GM18505 (cell line): Measurements from ENCODE around the gene LOXL1.
"Not testable (repeated sequence)": the region's sequence is repeated elsewhere in the genome, so short reads cannot be mapped to it uniquely, and the experiment has no call there.

Source experiments
- ATAC-seq: cut with Tn5 transposase; IDR thresholded peaks from one replicate; pipeline ENCODE4 v1.9.1; 2021; ENCODE audit not compliant: unreplicated experiment
- POLR2A ChIP-seq: IDR thresholded peaks from 4 replicates; pipeline ENCODE4 v1.6.1; 2011; ENCODE audit warnings: borderline replicate concordance; ENCODE audit not compliant: insufficient read depth, insufficient read length; ENCODE audit errors: extremely low read depth

The LOXL1 gene

GRCh38 chr15:73964736-73965093, 38.5 kb downstream of the LOXL1 start:
- peak; percentile 60 for ATAC-seq
- no peak for TF ChIP-seq POLR2A

DNA sequence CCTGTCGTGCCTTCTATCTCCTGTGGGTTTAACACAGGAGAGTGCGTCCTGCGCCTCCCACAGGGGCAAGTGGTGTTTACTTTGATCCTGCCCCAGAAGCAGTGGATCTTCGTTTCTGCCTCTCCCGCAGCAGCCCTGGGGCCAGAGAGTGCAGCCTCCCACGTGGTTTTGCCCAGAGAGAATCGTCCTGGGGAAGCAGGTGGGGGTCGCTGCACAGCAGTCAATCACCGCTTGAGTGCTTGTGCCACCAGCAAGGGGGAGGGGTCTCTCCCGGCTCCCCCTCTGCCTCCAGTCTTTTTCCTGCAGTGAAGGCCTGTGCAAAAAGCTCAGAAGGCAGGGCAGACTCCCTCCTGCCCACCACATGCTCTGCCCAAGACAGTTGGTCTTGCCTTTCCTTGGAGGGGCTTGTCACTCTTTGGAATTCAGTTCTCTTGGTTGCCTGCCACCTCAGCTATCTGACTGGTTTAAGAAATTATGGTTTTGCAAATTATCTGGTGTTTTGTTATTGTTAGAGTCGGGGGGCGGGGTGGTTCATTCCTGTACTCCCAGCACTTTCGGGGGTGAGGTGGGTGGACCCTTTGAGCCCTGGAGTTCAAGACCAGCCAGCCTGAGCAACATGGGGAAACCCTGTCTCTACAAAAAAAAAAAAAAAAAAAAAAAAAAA, 39.0 kb downstream of the LOXL1 start:
- ATAC-seq, result peak; percentile 16
- no peak for TF ChIP-seq POLR2A

DNA sequence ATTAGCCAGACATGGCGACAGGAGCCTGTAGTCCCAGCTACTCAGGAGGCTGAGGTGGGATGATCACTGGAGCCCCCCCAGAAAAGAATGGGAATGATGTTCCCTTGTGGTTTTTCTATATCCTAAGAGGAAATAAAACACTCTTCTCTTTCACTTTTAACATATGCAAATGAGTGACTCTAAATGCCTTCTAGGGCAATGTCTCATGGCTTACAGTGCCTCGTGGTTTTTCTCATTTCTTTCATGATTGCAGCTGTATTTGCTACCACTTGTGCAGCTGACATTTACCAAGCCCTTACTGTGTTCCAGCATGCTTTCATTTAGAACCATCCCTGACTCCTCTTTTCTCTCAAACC, 39.5 kb downstream of the LOXL1 start:
- no peak for ATAC-seq
- TF ChIP-seq POLR2A, result no peak

DNA sequence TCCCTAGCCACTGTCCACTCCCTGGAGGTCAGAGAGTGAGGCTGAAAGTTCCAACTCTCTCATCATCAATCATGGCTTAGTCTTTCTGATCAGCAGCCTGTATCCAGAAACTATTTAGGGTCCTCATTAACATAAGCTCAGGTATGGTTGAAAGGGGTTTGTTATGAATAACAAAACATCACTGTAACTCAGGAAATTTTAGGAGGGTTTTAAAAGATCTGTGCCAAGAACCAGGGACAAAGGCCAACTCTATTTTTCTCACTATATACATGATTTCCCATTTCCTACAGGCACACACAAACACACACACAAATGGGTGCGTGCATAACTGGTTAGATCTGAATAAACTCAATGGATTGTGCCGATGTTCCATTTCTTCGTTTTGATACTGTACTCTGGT, 42.2 kb downstream of the LOXL1 start:
- ATAC-seq, result no peak

DNA sequence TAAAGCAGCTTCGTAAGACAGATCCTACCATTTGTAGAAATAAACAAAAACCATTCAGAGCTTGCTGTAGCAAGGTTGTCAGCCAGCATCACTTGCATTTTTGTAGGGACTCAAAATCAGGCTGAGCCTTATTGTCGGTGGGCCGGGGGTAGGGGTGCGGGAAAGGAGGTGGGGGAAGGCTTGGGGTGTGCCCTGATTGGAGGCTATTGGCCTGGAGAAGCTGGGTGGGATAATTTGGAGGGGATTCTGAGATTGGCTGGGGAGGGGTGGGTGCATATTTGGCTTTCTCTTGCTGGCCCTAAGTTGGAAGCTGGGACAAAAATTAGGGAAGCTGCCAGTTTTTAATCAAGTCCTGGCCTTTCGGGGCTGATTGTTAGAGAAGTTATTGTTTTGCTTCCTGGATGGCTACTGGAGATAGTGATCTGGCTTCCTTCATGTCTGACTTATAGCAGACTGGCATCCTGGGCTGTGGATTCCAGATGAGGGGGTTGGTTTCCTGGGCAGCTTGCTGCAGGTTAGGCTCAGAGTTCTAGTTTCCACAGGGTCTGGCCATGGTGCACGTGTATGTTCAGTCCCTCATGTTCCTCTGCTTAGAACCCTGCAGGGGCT, 43.0 kb downstream of the LOXL1 start:
- no peak for TF ChIP-seq POLR2A
- no peak for ATAC-seq

More for the DNA sequence above, 42.2 kb downstream of the LOXL1 start:
- TF ChIP-seq POLR2A, result no peak

GRCh38 chr15:73972984-73973682, 46.9 kb downstream of the LOXL1 start:
- ATAC-seq, result no peak

DNA sequence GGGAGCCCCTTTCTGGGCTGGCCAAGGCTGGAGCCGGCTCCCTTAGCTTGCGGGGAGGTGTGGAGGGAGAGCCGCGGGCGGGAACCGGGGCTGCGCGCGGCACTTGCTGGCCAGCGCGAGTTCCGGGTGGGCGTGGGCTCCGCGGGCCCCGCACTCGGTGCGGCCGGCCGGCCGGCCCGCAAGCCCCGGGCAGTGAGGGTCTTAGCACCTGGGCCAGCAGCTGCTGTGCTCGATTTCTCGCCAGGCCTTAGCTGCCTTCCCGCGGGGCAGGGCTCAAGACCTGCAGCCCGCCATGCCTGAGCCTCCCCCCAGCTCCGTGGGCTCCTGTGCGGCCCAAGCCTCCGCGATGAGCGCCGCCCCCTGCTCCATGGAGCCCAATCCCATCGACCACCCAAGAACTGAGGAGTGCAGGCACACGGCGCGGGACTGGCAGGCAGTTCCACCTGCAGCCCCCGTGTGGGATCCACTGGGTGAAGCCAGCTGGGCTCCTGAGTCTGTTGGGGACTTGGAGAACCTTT, 47.5 kb downstream of the LOXL1 start:
- ATAC-seq, result not testable (repeated sequence)

More at GRCh38 chr15:73972984-73973682, 46.9 kb downstream of the LOXL1 start:
- no peak for TF ChIP-seq POLR2A

GRCh38 chr15:73975440-73976125, 49.3 kb downstream of the LOXL1 start:
- not testable (repeated sequence) for ATAC-seq

DNA sequence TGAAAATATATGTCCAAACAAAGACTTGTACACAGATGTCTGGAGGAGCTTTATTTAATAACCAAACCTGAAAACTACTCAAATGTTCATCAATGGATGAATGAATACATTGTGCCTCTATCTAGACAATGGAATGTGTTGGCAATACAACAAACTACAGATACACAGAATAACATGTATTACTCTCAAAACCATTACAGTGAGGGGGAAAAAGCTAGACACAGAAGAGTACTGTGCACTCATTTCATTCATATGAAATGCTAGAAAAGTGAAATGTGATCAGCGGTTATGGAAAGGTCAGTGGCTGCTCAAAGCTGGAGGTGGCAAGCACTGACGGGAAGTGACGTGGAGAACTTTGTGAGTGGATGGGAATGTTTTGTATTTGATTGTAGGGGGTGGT, 52.6 kb downstream of the LOXL1 start:
- TF ChIP-seq POLR2A, result no peak
- ATAC-seq, result no peak

GRCh38 chr15:73979636-73980035, 53.4 kb downstream of the LOXL1 start:
- no peak for TF ChIP-seq POLR2A
- ATAC-seq, result no peak

DNA sequence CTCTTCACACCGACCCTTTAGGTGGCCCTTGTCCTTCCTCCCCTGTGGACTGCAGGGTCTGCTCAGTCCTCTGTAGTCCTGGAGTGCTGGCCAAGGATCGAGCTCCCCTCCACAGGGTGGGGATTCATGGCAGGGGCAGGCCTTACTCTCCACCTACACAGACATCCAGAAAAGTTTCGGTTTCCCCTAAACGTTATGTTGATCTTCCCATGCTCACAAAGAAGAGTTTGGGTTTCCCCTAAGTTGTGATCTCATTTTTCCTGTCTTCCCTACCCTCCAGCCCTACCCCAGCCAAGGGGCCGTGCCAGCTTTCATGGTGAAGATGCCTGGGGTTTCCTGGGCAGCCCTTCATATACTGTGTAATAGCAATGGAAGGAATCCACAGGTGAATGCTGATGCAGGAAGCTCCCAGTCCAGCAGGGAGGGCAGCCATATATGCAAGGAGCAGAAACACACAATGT, 55.5 kb downstream of the LOXL1 start:
- TF ChIP-seq POLR2A, result no peak
- no peak for ATAC-seq

DNA sequence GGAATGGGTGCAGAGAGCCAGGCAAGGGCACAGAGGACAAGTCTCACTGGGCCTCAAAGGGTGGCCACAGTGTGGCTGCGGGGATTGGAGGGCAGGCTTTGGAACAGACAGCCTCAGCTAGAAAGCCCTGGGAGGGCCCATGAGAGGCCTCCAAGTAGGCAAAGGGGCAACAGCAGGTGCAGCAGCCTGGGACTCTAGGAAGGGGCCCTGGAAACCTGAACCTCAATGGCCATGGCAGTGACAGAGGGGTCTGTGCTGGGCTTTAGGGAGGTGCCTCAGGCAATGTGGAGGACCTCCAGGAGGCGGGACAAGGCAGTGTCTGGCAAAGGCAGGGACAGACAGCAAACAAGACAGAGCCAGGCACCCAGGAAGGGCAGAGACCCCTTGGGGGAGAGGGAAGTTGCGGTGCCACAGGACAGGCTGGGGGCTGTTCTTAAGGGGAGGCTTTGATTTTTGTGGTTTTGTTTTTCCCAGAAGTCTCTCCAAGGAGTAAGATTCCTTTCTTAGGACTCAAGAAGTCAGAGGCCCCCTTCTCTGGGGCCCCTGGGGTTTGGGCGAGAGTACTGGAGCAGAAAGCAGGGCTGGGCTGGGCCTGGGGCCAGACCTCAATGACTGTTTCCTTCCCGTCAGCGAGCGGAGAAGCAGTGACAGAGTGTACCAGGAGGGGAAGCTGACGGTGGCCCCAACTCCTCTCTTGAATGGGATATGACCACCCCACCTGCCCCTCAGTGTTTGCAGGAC, 56.1 kb downstream of the LOXL1 start:
- no peak for ATAC-seq
- peak; percentile 28 for TF ChIP-seq POLR2A

DNA sequence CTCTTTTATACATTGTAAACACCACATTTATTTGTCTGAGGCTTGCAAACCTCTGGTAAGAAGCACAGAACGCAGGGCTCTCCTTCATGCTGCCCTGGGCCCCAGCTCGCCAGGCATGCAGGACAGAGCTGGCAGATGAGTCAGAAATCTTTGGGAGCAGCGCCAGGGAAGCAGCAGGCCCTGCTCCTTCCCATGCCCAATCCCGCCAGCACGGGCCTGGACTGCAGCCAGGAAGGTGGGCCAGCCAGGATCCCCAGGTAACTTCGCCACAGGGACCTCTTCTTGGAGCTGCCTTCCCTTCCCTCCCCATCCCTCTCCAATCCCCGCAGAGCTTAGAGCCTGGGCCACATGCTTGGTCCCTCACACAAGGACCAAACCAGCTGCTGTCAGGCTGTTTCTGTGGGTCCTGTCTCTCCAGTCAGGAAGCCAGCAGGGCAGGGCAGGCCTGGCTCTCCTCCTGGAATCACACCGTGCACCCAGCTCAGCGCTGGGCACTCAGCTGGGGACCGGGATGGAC, 57.0 kb downstream of the LOXL1 start:
- no peak for ATAC-seq
- no peak for TF ChIP-seq POLR2A
